GM12801 (cell line): Measurements from ENCODE around the gene ATP5PD.

Experiments
- CTCF ChIP-seq: IDR thresholded peaks from one replicate; pipeline ENCODE4 v1.5.1; 2011; ENCODE audit warnings: control low read depth; ENCODE audit not compliant: insufficient read length; ENCODE audit errors: extremely low read depth

ATP5PD gene

DNA sequence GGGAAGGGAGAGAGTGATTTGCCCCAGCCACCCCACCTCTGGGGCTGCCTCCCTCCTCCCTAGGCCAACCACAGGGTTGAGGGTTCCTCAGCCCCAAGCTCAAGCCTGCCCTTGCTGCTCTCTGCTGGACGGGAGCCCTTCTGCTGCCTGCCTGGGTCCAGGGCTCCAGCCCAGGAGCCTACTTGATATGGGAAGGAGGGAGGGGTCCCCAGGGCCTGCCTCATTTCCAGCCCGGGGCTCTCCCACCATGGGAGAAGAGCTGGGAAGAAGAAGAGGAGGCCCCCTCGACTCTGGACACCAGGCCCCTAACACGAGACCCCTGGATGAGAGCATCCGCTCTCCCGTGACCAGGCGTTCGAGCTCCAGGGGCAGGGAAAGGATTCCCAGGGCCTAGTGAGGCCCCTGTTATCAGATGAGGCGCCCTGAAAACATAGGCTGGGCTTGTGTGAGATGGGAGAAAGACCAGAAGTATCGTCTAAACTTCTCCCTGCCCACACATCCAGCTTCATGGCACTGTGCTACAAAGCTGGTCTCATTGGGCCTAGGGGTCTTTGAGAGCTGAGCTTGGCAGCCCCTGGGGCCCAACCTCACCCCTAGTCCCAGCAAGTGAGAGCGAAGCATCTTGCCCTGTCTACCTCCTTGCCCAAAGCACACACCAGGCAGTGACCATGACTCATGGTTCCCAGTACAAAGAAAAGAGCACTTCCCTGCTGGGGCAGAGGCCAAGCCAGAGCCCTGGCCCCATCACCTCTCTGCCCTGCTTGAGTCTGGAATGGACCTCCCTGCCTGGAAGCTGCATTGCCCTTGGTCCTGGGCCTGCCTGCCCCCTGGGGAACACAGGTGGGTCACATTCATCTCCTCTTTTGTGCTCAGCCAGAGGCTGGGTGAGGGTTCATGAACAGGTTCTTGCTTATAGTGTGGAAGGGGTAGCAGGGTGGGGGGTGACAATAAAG lies 42.0 kb upstream of the ATP5PD start:
- no peak for TF ChIP-seq CTCF

GRCh38 chr17:75087558-75088453 lies 41.0 kb upstream of the ATP5PD start, which contains the start of gene SLC16A5:
Gene SLC16A5 (plus strand): TSS chr17:75087954. CDS start chr17:75093637, 5,683 bp downstream.
- no peak for TF ChIP-seq CTCF

- TF ChIP-seq CTCF: no peak
Measured at GRCh38 chr17:75087182-75087557, 40.4 kb upstream of the ATP5PD start.

DNA sequence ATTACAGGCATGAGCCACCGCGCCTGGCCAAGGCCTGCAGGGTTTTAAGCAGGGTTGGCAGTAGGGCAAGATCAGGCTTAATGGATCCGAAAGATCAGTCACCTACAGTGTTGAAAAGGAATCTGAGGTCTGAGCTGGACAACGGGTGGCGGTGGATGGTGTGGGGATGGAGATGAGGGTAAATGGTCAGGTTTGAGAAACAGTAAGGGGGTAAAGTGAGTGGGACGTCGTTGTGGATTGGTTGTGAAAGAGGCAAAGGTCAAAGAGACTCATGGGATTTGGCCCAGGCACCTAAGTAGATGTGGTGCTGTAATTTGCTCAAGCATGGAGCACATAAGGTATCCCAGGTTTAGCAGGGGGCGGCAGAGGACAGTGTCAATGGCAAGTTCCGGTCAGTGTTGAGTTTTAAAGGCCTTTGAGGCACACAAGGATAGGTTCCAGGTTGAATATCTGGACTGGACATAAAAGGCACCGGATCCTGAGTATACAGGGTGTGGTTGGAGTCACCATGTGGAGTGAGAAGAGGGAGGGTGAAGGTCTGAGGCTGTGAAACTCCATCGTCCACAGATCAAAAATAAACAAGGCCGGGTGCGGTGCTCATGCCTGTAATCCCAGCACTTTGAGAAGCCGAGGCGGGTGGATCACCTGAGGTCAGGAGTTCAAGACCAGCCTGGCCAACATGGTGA lies 39.9 kb upstream of the ATP5PD start:
- no peak for TF ChIP-seq CTCF

- TF ChIP-seq CTCF: no peak
Measured at GRCh38 chr17:75084039-75084660, 37.4 kb upstream of the ATP5PD start.

GRCh38 chr17:75082683-75083082 lies 35.9 kb upstream of the ATP5PD start:
- no peak for TF ChIP-seq CTCF
